HG03520 (cell line): ENCODE measurements around the gene POLN.
"Not testable (repeated sequence)": the region's sequence is repeated elsewhere in the genome, so short reads cannot be mapped to it uniquely, and the experiment has no call there.

Experiments used
- ATAC-seq: cut with Tn5 transposase; IDR thresholded peaks from one replicate; pipeline ENCODE4 v1.9.1; 2021; ENCODE audit warnings: mild to moderate bottlenecking, moderate library complexity; ENCODE audit not compliant: unreplicated experiment

POLN gene

GRCh38 chr4:2045518-2045951, 196.4 kb downstream of the POLN start:
- ATAC-seq: no peak

- ATAC-seq: no peak
Observed at GRCh38 chr4:2044542-2045517, 197.1 kb downstream of the POLN start.

GRCh38 chr4:2044119-2044485, 197.8 kb downstream of the POLN start:
- no peak for ATAC-seq

GRCh38 chr4:2043396-2044118, 198.4 kb downstream of the POLN start:
- no peak for ATAC-seq

GRCh38 chr4:2042947-2043395, 198.9 kb downstream of the POLN start:
- no peak for ATAC-seq

- no peak for ATAC-seq
Observed at GRCh38 chr4:2042204-2042946, 199.5 kb downstream of the POLN start.

GRCh38 chr4:2041239-2042130, 200.4 kb downstream of the POLN start:
- no peak for ATAC-seq

- ATAC-seq: no peak
Observed at GRCh38 chr4:2040391-2041238, 201.3 kb downstream of the POLN start.

- no peak for ATAC-seq
Observed at GRCh38 chr4:2036866-2037265, 205.1 kb downstream of the POLN start.

- ATAC-seq: no peak
Observed at GRCh38 chr4:2036327-2036726, 205.6 kb downstream of the POLN start.

GRCh38 chr4:2031161-2031560, 210.8 kb downstream of the POLN start:
- not testable (repeated sequence) for ATAC-seq

GRCh38 chr4:2027120-2027519, 214.8 kb downstream of the POLN start:
- ATAC-seq: not testable (repeated sequence)

GRCh38 chr4:2025817-2026216, 216.1 kb downstream of the POLN start:
- ATAC-seq: no peak

GRCh38 chr4:2024683-2025082, 217.2 kb downstream of the POLN start:
- ATAC-seq: no peak
